Erythroblast (primary cell): ENCODE results near the gene ACTN1.
"Not testable (repeated sequence)": the region's sequence is repeated elsewhere in the genome, so short reads cannot be mapped to it uniquely, and the experiment has no call there.

Experiments used
- DNase-seq, 2 experiments: peaks; one replicate each; lab custom pipeline; 2025; lab: John Stamatoyannopoulos, UW
- GATA1 ChIP-seq: IDR thresholded peaks from 2 replicates; pipeline ENCODE4 v1.6.1; 2011; ENCODE audit warnings: low read depth, mild to moderate bottlenecking, control low read depth, low read length, moderate library complexity
- POLR2A ChIP-seq: IDR thresholded peaks from 2 replicates; pipeline ENCODE4 v1.6.1; 2011; ENCODE audit warnings: mild to moderate bottlenecking, low read length

Gene ACTN1

DNA sequence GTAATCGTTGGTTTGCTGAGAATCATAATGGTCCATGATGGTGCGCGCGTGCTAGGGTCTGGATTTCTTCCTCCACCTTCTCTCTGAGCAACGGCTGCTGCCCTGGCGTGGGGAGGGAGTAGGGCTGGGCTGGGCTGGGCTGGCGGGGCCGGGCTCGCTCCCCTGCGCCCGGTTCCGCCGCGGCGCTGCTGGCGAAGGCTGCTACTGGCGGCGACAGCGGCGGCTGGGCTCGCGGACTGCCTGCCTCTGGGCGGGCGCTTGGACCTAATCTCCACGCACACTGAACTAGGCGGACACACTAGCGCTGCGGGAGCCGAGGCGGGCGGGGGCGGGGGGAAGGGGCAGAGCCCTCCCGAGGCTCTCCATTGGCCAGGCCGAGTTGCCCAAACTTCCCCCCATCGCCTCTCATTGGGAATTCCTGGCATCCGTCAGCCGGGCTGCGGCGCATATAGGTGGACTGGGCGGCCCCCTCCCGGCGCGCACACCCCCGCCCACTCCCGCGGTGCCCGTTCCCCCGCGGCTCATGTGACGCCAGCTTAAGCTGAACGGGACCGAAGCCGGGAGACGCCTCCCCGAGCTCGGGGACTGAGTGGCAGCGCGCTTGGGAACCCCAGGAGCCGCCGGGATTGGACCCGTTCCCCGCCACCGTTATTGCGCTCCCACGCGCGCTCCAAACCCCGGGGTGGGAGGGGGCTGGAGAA, at the start of gene ACTN1:
Gene ACTN1 (minus strand): TSS at position 282 of the 701 bp plus-strand sequence. CDS start 246 bp downstream, at position 36.
- peak; percentile 56 to 64 for DNase-seq
- TF ChIP-seq POLR2A = no peak
- TF ChIP-seq GATA1 = no peak

GRCh38 chr14:69027242-69027913, 48.3 kb upstream of the ACTN1 start:
- no peak for DNase-seq
- TF ChIP-seq POLR2A = no peak
- no peak for TF ChIP-seq GATA1

DNA sequence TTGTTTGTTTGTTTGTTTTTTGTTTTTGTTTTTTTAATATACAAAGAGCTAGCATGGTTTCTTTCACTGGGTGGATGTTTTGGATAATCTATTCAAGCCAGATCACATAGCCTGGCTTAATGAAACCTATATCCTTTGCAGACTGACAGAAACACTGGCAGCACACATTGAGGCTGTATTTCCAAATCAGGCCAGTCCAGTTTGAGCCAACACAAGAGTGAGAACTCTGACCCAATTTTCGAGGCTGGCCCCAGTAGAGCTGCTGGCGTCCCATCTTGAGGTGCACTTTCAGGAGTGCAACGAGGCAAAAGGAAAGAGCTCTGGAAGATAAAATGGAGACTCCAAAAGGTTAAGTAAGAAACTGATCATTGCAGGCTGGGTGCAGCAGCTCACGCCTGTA, 43.9 kb upstream of the ACTN1 start:
- TF ChIP-seq GATA1 (no peak), POLR2A (no peak)

DNA sequence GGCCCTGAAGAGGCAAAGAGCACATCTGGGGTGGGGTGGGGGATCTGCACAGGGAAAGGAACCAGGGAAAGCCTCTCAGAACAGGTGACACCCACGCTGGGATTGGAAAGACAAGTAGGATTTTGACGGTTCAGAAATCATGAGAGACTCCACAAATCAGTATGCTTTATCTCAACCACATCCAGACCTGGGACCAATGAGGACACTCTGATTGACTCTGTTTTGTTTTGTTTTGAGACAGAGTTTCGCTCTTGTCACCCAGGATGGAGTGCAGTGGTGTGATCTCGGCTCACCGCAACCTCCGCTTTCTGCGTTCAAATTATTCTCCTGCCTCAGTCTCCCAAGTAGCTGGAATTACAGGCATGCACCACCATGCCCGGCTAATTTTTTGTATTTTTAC, 43.0 kb upstream of the ACTN1 start:
- not testable (repeated sequence) for DNase-seq

More for the DNA sequence above, 43.9 kb upstream of the ACTN1 start:
- DNase-seq = no peak

DNA sequence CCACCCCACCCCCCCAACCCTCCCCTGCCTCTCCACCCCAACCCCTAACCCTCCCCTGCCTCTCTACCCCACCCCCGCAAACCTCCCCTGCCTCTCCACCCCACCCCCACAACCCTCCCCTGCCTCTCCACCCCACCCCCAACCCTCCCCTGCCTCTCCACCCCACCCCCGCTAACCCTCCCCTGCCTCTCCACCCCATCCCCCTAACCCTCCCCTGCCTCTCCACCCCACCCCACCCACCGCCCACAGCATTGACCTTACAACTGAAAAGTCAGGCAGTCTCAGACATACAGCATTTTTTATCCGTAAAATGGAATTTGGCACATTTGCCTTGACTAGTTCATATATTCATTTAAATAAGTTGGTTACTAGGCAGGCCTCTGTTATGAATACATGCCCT, 38.6 kb upstream of the ACTN1 start:
- DNase-seq = no peak
- TF ChIP-seq GATA1 (no peak), POLR2A (no peak)

GRCh38 chr14:69014829-69015259, 35.7 kb upstream of the ACTN1 start:
- no peak for DNase-seq

GRCh38 chr14:69013943-69014782, 35.1 kb upstream of the ACTN1 start:
- TF ChIP-seq GATA1 = no peak
- DNase-seq = no peak

More at GRCh38 chr14:69014829-69015259, 35.7 kb upstream of the ACTN1 start:
- no peak for TF ChIP-seq GATA1
- no peak for TF ChIP-seq POLR2A

DNA sequence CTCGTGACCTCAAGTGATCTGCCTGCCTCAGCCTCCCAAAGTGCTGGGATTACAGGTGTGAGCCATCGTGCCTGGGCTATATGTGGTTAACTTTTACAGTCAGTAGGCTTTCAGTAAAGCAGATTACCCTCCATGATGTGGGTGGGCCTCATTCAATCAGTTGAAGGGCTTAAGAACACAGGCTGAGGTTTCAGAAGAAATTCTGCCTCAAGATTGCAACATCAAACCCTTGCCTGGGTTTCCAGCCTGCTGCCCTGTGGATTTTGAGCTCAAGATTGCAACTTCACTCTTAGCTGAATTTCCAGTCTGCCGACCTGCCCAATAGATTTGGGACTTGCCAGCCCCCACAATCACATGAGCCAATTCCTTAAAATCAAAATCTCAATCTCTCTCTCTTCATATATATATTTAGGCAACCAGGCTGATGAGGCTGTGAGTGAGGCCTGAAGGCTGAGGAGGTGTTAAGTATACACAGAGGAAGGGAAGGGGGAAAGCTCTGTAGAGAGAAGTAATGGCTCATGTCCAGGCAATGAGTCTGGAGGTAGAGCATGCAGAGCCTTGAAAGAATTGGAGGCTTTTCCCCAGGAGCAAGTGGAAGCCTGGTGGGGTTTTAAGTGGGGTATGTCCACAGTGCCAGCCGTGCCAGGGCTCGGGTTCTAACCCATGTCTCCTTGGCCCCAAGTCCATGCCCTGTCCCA, 33.3 kb upstream of the ACTN1 start:
- TF ChIP-seq POLR2A = no peak
- TF ChIP-seq GATA1 = no peak
- no peak for DNase-seq

- DNase-seq = no peak
- TF ChIP-seq POLR2A (no peak), GATA1 (no peak)
Measured at GRCh38 chr14:69010648-69011047, 31.5 kb upstream of the ACTN1 start.

DNA sequence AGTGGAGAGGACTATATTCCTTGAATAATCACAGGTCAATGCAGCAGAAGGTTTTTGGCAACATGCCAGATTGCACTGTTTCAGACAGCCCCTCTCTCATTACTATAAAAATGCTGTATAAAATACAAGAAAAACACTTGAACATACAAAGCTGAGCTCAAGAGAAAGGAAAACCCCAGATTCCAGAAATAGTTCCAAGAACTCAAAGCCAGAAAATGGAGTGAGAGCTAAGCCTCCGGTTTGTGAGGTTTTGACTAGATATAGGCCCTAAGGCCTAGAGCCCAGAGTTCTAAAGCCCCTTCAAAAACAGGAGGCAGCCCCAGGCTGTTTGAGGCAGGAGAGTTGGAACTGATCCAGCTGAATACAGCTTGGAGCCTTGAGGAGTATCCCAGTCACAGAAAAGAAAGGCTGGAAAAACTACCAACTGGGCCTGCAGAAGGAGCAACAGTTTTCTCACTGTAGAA, 29.4 kb upstream of the ACTN1 start:
- TF ChIP-seq POLR2A (no peak), GATA1 (no peak)
- no peak for DNase-seq

- no peak for TF ChIP-seq GATA1
- no peak for TF ChIP-seq POLR2A
- no peak for DNase-seq
Measured at GRCh38 chr14:69006346-69006745, 27.2 kb upstream of the ACTN1 start.

DNA sequence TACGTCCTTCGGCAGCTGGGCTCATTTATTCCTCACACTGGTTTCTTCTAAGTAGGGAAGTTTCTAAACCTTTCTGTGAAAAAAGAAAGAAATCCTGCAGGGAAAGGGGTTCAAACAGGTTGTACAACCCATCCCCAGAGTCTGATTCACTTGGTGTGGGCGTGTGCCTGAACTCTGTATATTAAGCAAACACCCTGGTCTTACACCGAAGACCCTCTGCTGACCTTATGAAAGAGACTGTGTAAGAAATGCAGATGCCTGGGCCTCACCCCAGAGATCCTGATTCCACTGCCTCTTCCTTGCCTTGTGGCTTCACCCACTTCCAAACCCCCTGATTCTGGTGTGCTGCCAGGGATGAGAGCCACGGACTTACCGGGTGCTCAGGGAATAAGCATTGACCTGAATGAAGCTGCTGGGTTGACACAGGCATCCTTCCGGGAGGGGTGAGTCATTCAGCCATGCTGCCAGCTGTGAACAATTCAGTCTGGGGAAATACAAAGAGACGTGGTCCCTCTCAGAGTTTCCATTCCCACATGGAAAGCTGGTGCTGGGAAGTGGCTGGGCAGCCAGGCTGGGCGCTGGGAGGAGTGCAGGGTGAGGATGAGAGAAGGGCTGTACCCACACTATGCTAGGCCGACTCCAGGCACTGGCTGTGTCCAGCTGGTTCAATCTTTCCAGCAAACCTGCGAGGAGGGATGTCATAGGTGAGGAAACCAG, 26.5 kb upstream of the ACTN1 start:
- TF ChIP-seq POLR2A (no peak), GATA1 (no peak)
- no peak for DNase-seq

DNA sequence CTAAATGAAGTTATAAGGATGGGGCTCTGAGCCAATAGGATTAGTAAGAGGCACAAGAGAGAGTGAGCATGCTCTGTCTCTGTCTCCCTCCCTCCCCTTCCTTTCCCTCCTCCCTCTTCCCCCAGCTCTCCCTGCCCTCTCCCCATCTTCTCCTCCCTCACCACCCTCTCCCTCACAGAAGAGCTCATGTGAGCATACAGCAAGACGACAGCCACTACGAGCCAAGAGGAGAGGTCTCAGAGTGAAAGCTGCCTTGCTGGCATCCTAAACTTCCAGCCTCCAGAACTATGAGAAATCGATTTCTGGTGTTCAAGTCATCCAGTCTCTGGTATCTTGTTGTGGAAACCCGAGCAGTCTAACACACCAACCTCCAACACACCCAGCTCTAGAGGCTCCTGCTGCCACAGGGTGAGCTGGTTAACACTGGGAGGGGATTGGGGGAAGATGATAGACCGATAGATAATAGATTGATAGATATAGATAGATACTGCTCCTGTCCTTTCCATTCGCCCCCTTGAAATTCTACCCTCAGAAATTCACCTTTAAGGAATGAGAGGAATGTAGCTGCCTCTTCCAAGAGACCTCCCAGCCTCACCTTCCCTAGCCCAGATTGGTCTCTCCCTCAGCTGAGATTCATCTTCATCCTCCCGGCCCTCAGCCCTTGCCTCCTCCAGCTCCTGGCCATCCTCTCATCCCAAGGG, 25.8 kb upstream of the ACTN1 start:
- TF ChIP-seq GATA1 = no peak
- TF ChIP-seq POLR2A = no peak
- no peak for DNase-seq

DNA sequence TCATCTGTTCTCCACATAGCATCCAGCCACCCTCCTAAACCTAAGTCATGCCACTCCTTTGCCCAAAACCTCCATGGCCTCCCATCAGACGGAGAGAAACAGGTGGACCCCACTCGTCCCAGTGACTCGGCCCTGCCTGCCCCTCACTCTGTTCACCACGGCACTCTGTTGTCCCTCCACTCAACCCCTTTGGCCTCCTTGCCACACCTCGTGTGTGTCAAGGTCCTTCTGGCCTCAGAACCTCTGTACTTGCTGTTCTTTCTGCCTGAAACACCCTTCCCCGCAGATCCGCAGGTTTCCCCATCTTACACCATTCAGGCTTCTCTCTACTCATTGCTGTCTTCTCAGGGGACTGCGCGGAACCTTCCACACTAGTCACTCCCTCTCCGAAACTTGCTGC, 24.5 kb upstream of the ACTN1 start:
- no peak for DNase-seq
- TF ChIP-seq GATA1 = no peak
- no peak for TF ChIP-seq POLR2A
